HepG2 (cell line): ENCODE data around the gene FOSL2. TPM values are rescaled to one million over a fixed set of nuclear protein-coding genes. Genes with fewer than 3 reads are reported as not detected.

Experiments
- ATAC-seq: fragments of 200-7000 bp; cut with Tn5 transposase; 3 replicates; pipeline ENCODE4 v1.9.1; 2020; ENCODE audit warnings: mild to moderate bottlenecking, moderate library complexity
- BruUV-seq: library from RNA; stranded (reverse); fragments of 400-500 nt; replicated peaks from 2 replicates; lab custom pipeline; 2021; lab: Mats Ljungman, UMichigan
- CTCF ChIA-PET: fragments of 300-600 bp; formaldehyde crosslinking; extraction: SDS; loops from one replicate; lab custom pipeline; 2021; ENCODE audit warnings: low total read pairs, inconsistent platforms, low intra/inter-chr PET ratio; lab: Yijun Ruan, JAX
- POLR2A ChIA-PET: fragments of 350-600 bp; sonication (Branson Sonifier 250); formaldehyde crosslinking; loops from one replicate; lab custom pipeline; 2020; ENCODE audit warnings: antibody characterized with exemption, inconsistent platforms; lab: Yijun Ruan, JAX
- DNase-seq: peaks from one replicate; pipeline ENCODE4 v3.0.0-alpha.2; 2015; ENCODE audit warnings: low spot score
- FAIRE-seq: peaks from 3 replicates; lab custom pipeline; 2011; peaks lifted over from hg19 to GRCh38; lab: Jason Lieb, UNC
- H2AFZ ChIP-seq: one replicate; pipeline ENCODE4 v1.6.1; 2011; ENCODE audit warnings: low read length, inconsistent platforms
- H3K27ac ChIP-seq: fragments of 300-600 bp; 3 replicates; pipeline ENCODE4 v1.8.0; 2011; ENCODE audit warnings: mixed run types, mild to moderate bottlenecking, mixed read lengths, low read length, inconsistent platforms; ENCODE audit not compliant: insufficient read depth; ENCODE audit errors: extremely low read length
- H3K27me3 ChIP-seq, 2 experiments: fragments of 200-600 bp in 1 of 2; 2 replicates in 1 of 2; 3 replicates in 1 of 2; pipeline versions ENCODE4 v1.6.0 to v1.8.0; 2011; ENCODE audit warnings: low read length in 2 of 2, mild to moderate bottlenecking in 2 of 2, moderate library complexity in 2 of 2, inconsistent platforms in 1 of 2; ENCODE audit not compliant: insufficient read depth in 2 of 2, control insufficient read depth in 1 of 2
- H3K36me3 ChIP-seq, 2 experiments: fragments of 200-600 bp in 1 of 2; replicated peaks in 1 of 2; 2 replicates in 1 of 2; 3 replicates in 1 of 2; pipeline versions ENCODE4 v1.5.1 to v1.8.0; 2011; ENCODE audit warnings: low read length in 2 of 2, inconsistent platforms in 1 of 2; ENCODE audit not compliant: insufficient read depth in 2 of 2, control insufficient read depth in 1 of 2
- H3K4me1 ChIP-seq: 2 replicates; pipeline ENCODE4 v1.5.1; 2012; ENCODE audit warnings: low read length, inconsistent platforms; ENCODE audit not compliant: insufficient read depth
- H3K4me2 ChIP-seq: 2 replicates; pipeline ENCODE4 v1.6.0; 2011; ENCODE audit warnings: low read depth, low read length, inconsistent platforms
- H3K4me3 ChIP-seq, 3 experiments: fragments of 200-600 bp in 1 of 3; sonication (generic), shearing (Covaris generic) in 1 of 3; replicated peaks in 1 of 3; 2 replicates each; pipeline ENCODE4 v1.5.1; 2011 to 2016; ENCODE audit warnings: low read length in 3 of 3, inconsistent platforms in 2 of 3, low read depth in 2 of 3, mild to moderate bottlenecking in 2 of 3, control low read depth in 1 of 3, mixed read lengths in 1 of 3; ENCODE audit not compliant: insufficient read depth in 1 of 3
- H3K79me2 ChIP-seq: one replicate; pipeline ENCODE4 v1.6.1; 2011; ENCODE audit warnings: low read length, inconsistent platforms; ENCODE audit not compliant: insufficient read depth
- H3K9ac ChIP-seq: 2 replicates; pipeline ENCODE4 v1.6.0; 2011; ENCODE audit warnings: mild to moderate bottlenecking, low read depth, low read length, inconsistent platforms; ENCODE audit not compliant: insufficient read depth
- H3K9me3 ChIP-seq: 2 replicates; pipeline ENCODE4 v1.5.1; 2012; ENCODE audit warnings: mild to moderate bottlenecking, low read length
- H4K20me1 ChIP-seq: 2 replicates; pipeline ENCODE4 v1.6.0; 2011; ENCODE audit warnings: inconsistent platforms, mild to moderate bottlenecking, low read length, moderate library complexity; ENCODE audit not compliant: insufficient read depth
- FOXA1 ChIP-seq, 2 experiments: fragments of 450-650 bp in 1 of 2; sonication (generic) in 1 of 2; formaldehyde crosslinking in 1 of 2; IDR thresholded peaks; 2 replicates each; pipeline versions ENCODE4 v1.4.0 to v1.6.1; 2016 to 2020; ENCODE audit warnings: missing genetic modification reagents in 1 of 2
- GPN1 ChIP-seq: sonication (generic); formaldehyde crosslinking; IDR thresholded peaks from 2 replicates; pipeline ENCODE4 v1.5.1; 2020; ENCODE audit warnings: missing genetic modification reagents, borderline replicate concordance
- HNRNPUL1 ChIP-seq: fragments of 200-400 bp; formaldehyde crosslinking; IDR thresholded peaks from 2 replicates; pipeline ENCODE4 v1.6.1; 2017; ENCODE audit warnings: low read depth, mild to moderate bottlenecking, low read length, moderate library complexity
- RELA ChIP-seq: sonication (generic); formaldehyde crosslinking; IDR thresholded peaks from 2 replicates; pipeline ENCODE4 v1.4.0; 2020; ENCODE audit warnings: missing genetic modification reagents
- SALL1 ChIP-seq: sonication (generic); formaldehyde crosslinking; IDR thresholded peaks from 2 replicates; pipeline ENCODE4 v1.8.0; 2022; ENCODE audit warnings: mild to moderate bottlenecking, missing genetic modification reagents
- TIGD3 ChIP-seq: sonication (generic); formaldehyde crosslinking; IDR thresholded peaks from 2 replicates; pipeline ENCODE4 v1.5.1; 2020; ENCODE audit warnings: mild to moderate bottlenecking, missing genetic modification reagents, borderline replicate concordance
- TOPORS ChIP-seq: sonication (generic); formaldehyde crosslinking; IDR thresholded peaks from 2 replicates; pipeline ENCODE4 v1.8.0; 2023; ENCODE audit warnings: mild to moderate bottlenecking, missing genetic modification reagents
- ZNF101 ChIP-seq: sonication (generic); formaldehyde crosslinking; IDR thresholded peaks from 2 replicates; pipeline ENCODE4 v1.4.0; 2020; ENCODE audit warnings: mild to moderate bottlenecking, low read depth, missing genetic modification reagents, borderline replicate concordance
- WGBS: methylation state at CpG from one replicate; pipeline ENCODE4 v1.1.6; 2017; ENCODE audit warnings: low lambda C conversion rate; 5-methylcytosine and 5-hydroxymethylcytosine counted together
- in situ Hi-C: cut with HindIII; loops from 2 replicates; pipeline ENCODE4 v1.10.0; 2017; ENCODE audit warnings: low pct_unique_long_range_greater_than_20kb; ENCODE audit not compliant: extremely low pct_ligation_motif_present
- intact Hi-C: fragments of 100-400 bp; cut with micrococcal nuclease; formaldehyde crosslinking; loops from one replicate; pipeline ENCODE4 v1.10.0; 2022; ENCODE audit not compliant: unreplicated experiment
- polyA plus RNA-seq, 8 experiments: library from polyadenylated mRNA; depleted of rRNA in 3 of 8; stranded (reverse) in 7 of 8; unstranded in 1 of 8; fragments of >200 nt; fragmentation: Illumina TruSeq in 4 of 8; extraction: Trizol in 4 of 8; gene quantifications; 2 replicates each; pipeline versions ENCODE4 v1.2.1 to v1.2.3, GENCODE V29; 2011 to 2016; ENCODE audit warnings: low read depth in 4 of 8, missing spikeins in 1 of 8, mixed read lengths in 1 of 8; ENCODE audit not compliant: insufficient read depth in 1 of 8
- total RNA-seq, 5 experiments: library from RNA; depleted of rRNA; stranded (reverse); fragments of >200 nt; fragmentation: Illumina TruSeq; extraction: Trizol; gene quantifications; 2 replicates each; pipeline ENCODE4 v1.2.3, GENCODE V29; 2016; ENCODE audit warnings: low read depth in 1 of 5
- TF ChIP-seq, protein P1 (sequence below): sonication (generic); formaldehyde crosslinking; IDR thresholded peaks from 2 replicates; pipeline ENCODE4; 2020; ENCODE audit warnings: missing genetic modification reagents, mild to moderate bottlenecking, borderline replicate concordance
- TF ChIP-seq, protein P2 (sequence below): sonication (generic); formaldehyde crosslinking; IDR thresholded peaks from 2 replicates; pipeline ENCODE4 v1.5.1; 2020; ENCODE audit warnings: mild to moderate bottlenecking, missing genetic modification reagents, borderline replicate concordance
- TF ChIP-seq, protein P3 (sequence below): sonication (generic); formaldehyde crosslinking; IDR thresholded peaks from 2 replicates; pipeline ENCODE4 v1.5.1; 2020; ENCODE audit warnings: mild to moderate bottlenecking, missing genetic modification reagents

FOSL2 gene
- total and polyA plus RNA-seq, 2 of the 13 experiments (the other 11 are each of a cell fraction or from before 2014, with no cell fraction given) = 3.4 to 18.1 TPM

- Histone ChIP-seq H3K36me3 (peaks cover 0 to 2% of the 10 kb centered on the region in 2 experiments; a peak in 1 of 5 replicates), H3K27me3 (peaks cover 0 to 14% of the 10 kb centered on the region in 2 experiments; a peak in 2 of 5 replicates), H3K4me3 (no peak overlapping the region), H3K27ac (no peak overlapping the region), H3K79me2 (no peaks in the 10 kb centered on the region), H4K20me1 (no peaks in the 10 kb centered on the region), H3K4me1 (peaks cover 28% of the 10 kb centered on the region), H2AFZ (no peak overlapping the region), H3K4me2 (no peak overlapping the region), H3K9ac (no peak overlapping the region), H3K9me3 (no peaks in the 10 kb centered on the region)
- in situ Hi-C loops (no loop called here), intact Hi-C loops (no loop called here)
- peak; percentile 14; the same call in 2 of the 3 replicates for ATAC-seq
- ChIA-PET POLR2A (no interaction called here), CTCF (no interaction called here)
- no peak for FAIRE-seq
- 18% methylated on average over 4 of the region's 4 CpGs for WGBS
- BruUV-seq = no TSS peak
- no peak for TF ChIP-seq SALL1
- TF ChIP-seq, protein P1, sequence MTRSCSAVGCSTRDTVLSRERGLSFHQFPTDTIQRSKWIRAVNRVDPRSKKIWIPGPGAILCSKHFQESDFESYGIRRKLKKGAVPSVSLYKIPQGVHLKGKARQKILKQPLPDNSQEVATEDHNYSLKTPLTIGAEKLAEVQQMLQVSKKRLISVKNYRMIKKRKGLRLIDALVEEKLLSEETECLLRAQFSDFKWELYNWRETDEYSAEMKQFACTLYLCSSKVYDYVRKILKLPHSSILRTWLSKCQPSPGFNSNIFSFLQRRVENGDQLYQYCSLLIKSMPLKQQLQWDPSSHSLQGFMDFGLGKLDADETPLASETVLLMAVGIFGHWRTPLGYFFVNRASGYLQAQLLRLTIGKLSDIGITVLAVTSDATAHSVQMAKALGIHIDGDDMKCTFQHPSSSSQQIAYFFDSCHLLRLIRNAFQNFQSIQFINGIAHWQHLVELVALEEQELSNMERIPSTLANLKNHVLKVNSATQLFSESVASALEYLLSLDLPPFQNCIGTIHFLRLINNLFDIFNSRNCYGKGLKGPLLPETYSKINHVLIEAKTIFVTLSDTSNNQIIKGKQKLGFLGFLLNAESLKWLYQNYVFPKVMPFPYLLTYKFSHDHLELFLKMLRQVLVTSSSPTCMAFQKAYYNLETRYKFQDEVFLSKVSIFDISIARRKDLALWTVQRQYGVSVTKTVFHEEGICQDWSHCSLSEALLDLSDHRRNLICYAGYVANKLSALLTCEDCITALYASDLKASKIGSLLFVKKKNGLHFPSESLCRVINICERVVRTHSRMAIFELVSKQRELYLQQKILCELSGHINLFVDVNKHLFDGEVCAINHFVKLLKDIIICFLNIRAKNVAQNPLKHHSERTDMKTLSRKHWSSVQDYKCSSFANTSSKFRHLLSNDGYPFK = no peak
- no peak for TF ChIP-seq RELA (CRISPR knock-in tag)
- no peak for TF ChIP-seq TOPORS
- TF ChIP-seq TIGD3 (CRISPR knock-in tag) = no peak
- TF ChIP-seq ZNF101 = no peak
- TF ChIP-seq GPN1 (CRISPR knock-in tag) = no peak
- TF ChIP-seq, protein P2, sequence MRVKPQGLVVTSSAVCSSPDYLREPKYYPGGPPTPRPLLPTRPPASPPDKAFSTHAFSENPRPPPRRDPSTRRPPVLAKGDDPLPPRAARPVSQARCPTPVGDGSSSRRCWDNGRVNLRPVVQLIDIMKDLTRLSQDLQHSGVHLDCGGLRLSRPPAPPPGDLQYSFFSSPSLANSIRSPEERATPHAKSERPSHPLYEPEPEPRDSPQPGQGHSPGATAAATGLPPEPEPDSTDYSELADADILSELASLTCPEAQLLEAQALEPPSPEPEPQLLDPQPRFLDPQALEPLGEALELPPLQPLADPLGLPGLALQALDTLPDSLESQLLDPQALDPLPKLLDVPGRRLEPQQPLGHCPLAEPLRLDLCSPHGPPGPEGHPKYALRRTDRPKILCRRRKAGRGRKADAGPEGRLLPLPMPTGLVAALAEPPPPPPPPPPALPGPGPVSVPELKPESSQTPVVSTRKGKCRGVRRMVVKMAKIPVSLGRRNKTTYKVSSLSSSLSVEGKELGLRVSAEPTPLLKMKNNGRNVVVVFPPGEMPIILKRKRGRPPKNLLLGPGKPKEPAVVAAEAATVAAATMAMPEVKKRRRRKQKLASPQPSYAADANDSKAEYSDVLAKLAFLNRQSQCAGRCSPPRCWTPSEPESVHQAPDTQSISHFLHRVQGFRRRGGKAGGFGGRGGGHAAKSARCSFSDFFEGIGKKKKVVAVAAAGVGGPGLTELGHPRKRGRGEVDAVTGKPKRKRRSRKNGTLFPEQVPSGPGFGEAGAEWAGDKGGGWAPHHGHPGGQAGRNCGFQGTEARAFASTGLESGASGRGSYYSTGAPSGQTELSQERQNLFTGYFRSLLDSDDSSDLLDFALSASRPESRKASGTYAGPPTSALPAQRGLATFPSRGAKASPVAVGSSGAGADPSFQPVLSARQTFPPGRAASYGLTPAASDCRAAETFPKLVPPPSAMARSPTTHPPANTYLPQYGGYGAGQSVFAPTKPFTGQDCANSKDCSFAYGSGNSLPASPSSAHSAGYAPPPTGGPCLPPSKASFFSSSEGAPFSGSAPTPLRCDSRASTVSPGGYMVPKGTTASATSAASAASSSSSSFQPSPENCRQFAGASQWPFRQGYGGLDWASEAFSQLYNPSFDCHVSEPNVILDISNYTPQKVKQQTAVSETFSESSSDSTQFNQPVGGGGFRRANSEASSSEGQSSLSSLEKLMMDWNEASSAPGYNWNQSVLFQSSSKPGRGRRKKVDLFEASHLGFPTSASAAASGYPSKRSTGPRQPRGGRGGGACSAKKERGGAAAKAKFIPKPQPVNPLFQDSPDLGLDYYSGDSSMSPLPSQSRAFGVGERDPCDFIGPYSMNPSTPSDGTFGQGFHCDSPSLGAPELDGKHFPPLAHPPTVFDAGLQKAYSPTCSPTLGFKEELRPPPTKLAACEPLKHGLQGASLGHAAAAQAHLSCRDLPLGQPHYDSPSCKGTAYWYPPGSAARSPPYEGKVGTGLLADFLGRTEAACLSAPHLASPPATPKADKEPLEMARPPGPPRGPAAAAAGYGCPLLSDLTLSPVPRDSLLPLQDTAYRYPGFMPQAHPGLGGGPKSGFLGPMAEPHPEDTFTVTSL (CRISPR knock-in tag) = no peak
- no peak for TF ChIP-seq FOXA1 (IDR thresholded peaks at IDR 0.05)
- no peak for TF ChIP-seq FOXA1 (CRISPR knock-in tag; IDR thresholded peaks at IDR 0.05)
- TF ChIP-seq, protein P3, sequence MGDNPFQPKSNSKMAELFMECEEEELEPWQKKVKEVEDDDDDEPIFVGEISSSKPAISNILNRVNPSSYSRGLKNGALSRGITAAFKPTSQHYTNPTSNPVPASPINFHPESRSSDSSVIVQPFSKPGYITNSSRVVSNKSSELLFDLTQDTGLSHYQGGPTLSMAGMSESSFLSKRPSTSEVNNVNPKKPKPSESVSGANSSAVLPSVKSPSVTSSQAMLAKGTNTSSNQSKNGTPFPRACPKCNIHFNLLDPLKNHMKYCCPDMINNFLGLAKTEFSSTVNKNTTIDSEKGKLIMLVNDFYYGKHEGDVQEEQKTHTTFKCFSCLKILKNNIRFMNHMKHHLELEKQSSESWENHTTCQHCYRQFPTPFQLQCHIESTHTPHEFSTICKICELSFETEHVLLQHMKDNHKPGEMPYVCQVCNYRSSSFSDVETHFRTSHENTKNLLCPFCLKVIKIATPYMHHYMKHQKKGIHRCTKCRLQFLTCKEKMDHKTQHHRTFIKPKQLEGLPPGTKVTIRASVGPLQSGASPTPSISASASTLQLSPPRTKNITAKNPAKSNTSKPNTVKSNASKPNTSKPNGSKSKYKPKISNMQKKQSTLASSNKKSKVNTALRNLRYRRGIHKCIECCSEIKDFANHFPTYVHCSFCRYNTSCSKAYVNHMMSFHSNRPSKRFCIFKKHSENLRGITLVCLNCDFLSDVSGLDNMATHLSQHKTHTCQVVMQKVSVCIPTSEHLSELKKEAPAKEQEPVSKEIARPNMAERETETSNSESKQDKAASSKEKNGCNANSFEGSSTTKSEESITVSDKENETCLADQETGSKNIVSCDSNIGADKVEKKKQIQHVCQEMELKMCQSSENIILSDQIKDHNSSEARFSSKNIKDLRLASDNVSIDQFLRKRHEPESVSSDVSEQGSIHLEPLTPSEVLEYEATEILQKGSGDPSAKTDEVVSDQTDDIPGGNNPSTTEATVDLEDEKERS (CRISPR knock-in tag) = no peak
- TF ChIP-seq HNRNPUL1 = no peak
- no peak for DNase-seq
Measured at GRCh38 chr2:28420722-28421121, 28.1 kb downstream of the FOSL2 start.
